Activated CD4-positive, CD25-positive, alpha-beta regulatory T cell (primary cell): ENCODE results near the gene ACACA.

Experiments used
- DNase-seq, 4 experiments: peaks; one replicate each; lab custom pipeline; 2025; lab: John Stamatoyannopoulos, UW

Gene ACACA

DNA sequence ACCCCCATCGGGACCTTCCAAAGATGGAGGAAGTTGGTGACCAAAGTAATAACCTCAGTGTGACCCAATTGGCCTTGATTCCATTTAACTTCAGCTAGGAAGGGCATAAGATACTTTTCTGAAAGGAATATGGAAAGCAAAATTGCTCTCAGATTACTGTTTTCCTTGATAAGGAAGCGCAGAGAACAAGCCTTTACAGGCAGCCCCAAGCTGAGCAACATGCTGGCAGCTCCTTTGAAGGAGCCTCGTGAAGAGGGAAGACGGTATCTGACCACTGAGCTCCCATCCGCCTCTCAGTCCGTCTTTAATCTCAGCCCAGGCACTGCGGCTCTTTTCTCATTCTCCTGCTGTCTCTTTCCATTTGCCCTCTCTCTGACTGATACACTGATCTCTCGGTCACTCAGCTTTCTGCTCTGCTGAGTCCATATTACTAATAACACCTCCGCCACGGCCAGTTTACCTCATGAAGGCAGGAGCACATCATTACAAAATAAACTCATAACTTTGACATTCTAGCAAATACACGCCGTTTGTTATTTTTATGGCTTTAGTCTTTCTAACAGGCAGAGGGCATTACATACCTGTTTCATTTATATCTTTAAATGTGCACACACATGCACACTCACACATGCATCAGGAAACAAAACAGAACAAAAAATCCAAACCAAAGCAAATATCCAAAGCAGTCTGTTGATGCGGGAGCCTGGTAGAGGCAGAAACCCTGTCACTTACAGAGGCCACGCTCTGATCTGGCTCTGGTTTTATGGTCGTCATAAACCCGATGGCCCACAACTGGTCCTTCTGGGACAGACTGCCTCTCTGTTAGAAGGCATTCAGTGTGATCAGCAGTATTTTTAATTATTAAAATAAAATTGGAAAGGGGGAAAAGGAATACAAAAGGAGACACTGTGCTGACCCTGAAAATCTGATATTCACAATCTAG, 274.7 kb downstream of the ACACA start:
- no peak for DNase-seq

DNA sequence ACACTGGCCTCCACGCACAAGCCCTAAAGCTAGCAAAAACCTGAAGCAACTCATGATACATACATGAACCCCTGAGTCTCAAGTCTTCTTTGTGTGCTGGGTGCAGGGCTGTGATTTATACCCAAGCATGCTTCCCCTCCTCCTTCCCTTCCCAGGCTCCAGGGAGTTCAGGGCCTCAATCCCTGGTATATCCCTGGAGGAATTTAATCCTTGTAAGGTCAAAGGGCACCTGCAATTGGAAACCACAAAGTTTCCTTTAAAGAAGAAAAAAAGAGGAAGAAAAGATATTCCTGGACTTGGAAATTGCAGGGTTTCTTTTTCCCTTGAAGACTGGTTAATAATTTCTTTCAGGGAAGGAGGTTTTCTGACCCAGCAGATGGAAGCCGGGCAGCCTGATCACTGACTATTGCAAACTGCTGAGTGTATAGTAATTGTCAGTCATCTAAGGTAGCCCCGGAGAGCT, 275.6 kb downstream of the ACACA start:
- DNase-seq, result no peak

GRCh38 chr17:37124821-37125173, 281.8 kb downstream of the ACACA start:
- DNase-seq, result no peak

- no peak for DNase-seq
These were observed 282.5 kb downstream of the ACACA start for GRCh38 chr17:37123941-37124820.

DNA sequence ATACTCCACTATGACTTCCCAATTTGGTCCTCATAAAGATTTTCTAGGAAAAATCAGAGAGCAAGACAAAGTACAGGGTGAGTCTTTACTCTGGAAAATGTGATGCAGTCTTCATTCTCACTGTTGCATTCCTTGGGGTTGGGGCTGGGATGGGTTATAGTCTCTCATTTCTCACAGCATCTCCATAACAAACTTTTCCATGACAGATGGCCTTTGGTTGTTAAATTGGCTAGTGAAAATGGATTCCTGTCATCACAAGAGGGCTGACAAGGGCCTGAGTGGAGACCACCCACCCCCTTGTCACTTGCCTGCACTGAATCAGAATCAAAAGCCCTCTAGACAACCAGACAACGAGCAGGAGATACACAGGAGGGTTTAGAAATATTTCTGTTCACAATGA, 283.2 kb downstream of the ACACA start:
- DNase-seq, result no peak

DNA sequence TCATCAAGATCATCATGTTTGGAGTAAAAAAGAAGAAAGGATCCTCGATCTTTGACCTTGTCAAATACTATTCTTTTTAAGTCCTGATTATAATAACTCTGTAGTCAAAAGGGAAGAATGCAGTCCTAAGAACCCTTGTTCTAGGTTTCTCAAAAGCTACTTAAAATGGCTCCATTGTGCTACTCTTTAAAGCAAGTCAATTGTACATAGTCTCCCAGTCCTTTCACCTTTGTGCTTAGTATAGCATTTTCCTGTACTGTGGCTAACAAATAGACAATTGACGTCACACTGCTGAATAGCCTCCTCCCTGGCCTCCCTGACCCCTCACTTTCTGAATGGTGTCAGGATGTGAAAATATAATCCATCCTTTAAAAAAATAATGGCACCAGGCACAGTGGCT, 285.0 kb downstream of the ACACA start:
- DNase-seq, result no peak

- DNase-seq, result no peak
These were observed 288.1 kb downstream of the ACACA start for GRCh38 chr17:37118366-37119137.

- no peak for DNase-seq
These were observed 289.1 kb downstream of the ACACA start for GRCh38 chr17:37117373-37118142.

DNA sequence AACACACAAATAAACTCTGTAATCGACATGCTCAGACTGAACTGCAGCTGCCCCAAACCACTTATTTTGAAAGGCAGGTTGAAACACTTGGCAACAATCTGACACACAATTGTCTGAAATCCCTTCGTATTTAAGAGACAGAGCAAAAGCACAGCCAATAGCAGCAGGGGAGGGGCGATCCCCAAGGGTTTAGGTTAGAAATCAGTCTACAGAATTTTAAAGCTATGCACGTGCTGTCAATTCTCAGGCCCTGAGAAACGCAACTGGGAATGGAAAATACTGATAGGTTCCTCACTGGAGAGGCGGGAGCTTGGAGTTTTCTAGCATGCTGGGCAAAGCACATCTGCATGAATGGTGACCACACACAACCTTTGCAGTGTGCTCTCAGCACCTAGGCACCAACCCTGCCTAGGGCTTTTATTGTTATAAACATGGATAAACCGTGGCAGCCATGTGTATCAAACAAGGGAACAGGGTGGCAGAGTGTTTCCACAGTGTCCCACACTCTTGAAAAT, 289.9 kb downstream of the ACACA start:
- no peak for DNase-seq

DNA sequence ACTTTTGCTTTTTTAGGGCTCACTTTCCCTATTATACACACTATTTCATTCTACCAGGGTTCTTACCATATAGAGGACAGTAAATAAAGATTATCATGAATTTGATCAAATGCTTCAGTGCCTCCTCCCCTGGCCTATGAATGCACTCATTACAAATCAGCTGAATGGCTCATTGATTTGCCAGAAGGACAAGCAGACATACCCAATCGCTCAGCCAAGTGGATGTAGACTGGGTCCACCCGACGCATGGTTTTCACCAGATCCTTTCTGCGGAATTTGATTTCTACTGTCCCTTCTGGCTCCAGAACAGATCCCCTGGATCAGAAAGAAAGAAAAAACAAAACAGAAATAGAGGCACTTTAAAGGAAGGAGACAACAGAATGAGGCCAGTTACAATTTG, 295.3 kb downstream of the ACACA start:
- DNase-seq, result no peak

DNA sequence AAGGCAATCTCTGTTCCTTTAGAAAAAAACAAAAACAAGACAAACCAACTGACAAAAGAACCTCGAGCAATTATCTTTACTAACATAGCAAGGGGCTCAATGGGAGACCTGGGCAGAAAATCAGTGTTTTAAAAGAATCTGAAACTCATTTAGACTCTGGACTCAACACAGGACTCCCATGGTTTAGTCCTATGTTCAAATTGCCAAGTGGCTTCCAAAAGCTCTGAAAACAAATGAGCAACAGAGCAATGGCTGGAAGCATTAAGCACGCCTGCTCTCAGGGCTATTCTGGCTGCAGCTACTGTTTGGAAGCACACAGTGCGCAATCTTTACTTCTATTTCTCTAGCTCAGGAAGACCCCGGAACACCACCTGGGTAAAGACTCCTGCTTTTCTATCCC, 295.9 kb downstream of the ACACA start:
- no peak for DNase-seq

- DNase-seq, result no peak
These were observed 296.6 kb downstream of the ACACA start for GRCh38 chr17:37109731-37110710.

DNA sequence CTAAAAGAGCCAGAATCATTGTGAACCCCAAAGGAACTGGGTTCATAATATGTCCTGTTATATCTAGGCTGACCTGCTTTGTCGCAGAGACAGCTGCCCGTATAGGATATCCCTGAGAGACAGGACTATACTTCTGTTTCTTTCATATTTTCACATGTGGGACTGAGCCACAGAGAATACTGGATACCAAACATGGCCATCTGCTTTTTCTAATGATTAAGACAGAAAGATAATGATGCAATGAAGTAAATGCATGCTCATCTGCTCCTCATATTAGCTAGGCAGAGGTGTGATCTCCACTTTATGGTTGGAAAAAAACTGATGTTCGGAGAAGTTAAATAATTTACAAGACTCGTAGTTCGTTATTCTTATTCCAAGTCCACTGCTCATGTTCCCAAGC, 297.5 kb downstream of the ACACA start:
- DNase-seq, result no peak

GRCh38 chr17:37107406-37108083, 299.1 kb downstream of the ACACA start:
- no peak for DNase-seq

DNA sequence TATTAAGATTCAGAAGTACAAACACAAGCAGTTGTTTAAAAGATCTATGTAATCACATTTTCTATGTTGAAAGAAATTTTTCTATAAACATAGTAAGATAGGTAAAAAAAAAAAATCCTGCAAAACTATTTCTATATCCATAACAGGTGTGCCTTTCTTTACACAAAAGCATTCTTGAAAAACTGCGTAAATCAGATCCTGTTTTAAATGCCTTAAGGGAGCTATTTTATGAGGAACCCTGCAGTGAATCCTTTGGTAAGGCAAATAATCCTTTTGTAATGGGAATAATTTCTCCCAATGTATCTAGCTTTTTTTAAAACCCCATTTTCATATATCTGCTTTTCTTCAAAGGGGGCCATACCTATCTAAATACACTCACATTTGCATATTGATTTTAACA, 300.6 kb downstream of the ACACA start:
- no peak for DNase-seq

DNA sequence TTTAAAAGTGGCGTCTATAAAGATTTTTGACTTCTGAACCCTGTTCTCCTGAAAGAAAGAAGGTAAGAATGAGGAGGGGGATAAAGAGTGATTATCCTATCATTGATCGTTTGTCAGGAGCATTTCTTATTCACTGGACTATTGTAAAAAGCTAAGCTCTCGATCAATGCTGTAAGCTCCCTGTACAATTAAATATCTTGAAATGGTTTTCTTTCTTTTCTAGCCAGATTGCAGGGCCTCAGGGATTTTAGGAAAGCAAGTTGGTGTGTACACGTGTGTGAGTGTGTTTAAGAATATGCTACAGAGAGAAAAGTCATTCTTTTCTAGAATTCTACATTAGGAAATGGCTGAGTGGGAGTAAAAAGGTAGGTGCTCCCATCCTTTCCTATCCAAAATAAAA, 303.4 kb downstream of the ACACA start:
- no peak for DNase-seq

- DNase-seq, result no peak
These were observed 305.3 kb downstream of the ACACA start for GRCh38 chr17:37101306-37101705.

GRCh38 chr17:37100231-37100630, 306.4 kb downstream of the ACACA start:
- DNase-seq, result no peak

DNA sequence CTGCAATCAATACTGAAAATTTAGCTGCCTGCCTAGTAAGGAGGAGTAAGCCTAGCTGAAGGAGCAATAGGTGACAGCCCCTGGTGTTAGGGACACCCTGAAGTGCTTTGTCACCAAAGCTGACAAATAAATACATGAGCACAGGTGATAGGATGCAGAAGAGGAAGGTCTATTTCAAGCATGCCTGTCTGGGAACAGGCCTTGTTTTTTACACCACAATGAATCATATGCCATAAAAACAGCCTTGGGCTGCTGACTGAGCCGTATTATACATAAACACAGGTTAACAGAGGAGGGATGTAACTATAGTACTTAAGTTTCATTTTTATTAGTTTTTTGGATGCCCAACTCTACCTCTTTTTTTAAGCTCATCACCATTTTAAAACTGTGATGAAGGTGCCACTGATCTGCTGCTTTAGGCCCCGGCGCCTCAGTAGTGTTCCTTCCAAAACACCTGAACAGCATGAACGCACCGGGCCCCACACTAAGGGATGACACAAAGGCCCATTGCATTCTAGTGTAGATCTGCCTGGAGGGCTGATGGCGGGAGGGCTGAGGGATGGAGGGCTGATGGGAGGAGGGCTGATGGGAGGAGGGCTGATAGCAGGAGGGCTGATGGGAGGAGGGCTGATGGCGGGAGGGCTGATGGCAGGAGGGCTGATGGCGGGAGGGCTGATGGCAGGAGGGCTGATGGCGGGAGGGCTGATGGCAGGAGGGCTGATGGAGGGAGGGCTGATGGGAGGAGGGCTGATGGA, 307.5 kb downstream of the ACACA start:
- DNase-seq, result no peak
